NCI-H2107 treated with DMSO at 0.1 percent for 48 hours (cell line): ENCODE data around the gene EIPR1.

Experiments
- DNase-seq: peaks from one replicate; lab custom pipeline; 2025; ENCODE audit not compliant: unreplicated experiment; lab: John Stamatoyannopoulos, UW

Gene EIPR1

GRCh38 chr2:3325458-3326181 lies 52.0 kb downstream of the EIPR1 start:
- DNase-seq: no peak

GRCh38 chr2:3324404-3325281 lies 53.0 kb downstream of the EIPR1 start:
- DNase-seq: no peak

- DNase-seq: no peak
These were observed 53.6 kb downstream of the EIPR1 start for GRCh38 chr2:3324036-3324386.

GRCh38 chr2:3323360-3324035 lies 54.1 kb downstream of the EIPR1 start:
- no peak for DNase-seq

- DNase-seq: no peak
These were observed 55.2 kb downstream of the EIPR1 start for GRCh38 chr2:3322311-3322970.

GRCh38 chr2:3321825-3322224 lies 55.8 kb downstream of the EIPR1 start:
- DNase-seq: no peak

GRCh38 chr2:3320910-3321605 lies 56.6 kb downstream of the EIPR1 start:
- DNase-seq: no peak

- DNase-seq: no peak
These were observed 57.7 kb downstream of the EIPR1 start for GRCh38 chr2:3319745-3320566.

- no peak for DNase-seq
These were observed 58.5 kb downstream of the EIPR1 start for GRCh38 chr2:3319134-3319533.

- no peak for DNase-seq
These were observed 59.6 kb downstream of the EIPR1 start for GRCh38 chr2:3317871-3318590.

- no peak for DNase-seq
These were observed 60.3 kb downstream of the EIPR1 start for GRCh38 chr2:3317277-3317685.

GRCh38 chr2:3316456-3317276 lies 61.0 kb downstream of the EIPR1 start:
- no peak for DNase-seq

- DNase-seq: no peak
These were observed 63.0 kb downstream of the EIPR1 start for GRCh38 chr2:3314626-3315025.

- no peak for DNase-seq
These were observed 63.7 kb downstream of the EIPR1 start for GRCh38 chr2:3313781-3314375.

- DNase-seq: no peak
These were observed 64.9 kb downstream of the EIPR1 start for GRCh38 chr2:3312576-3313345.

- DNase-seq: no peak
These were observed 66.0 kb downstream of the EIPR1 start for GRCh38 chr2:3311601-3312000.
